ENCODE measurements around the gene CNP. TPM values are rescaled to one million over a fixed set of nuclear protein-coding genes. Genes with fewer than 3 reads are reported as not detected.

CNP gene
- total RNA-seq, 1 donor: 64.3 TPM

- peak; percentile 15 for DNase-seq (ENCODE audit: low read depth)
- peak overlapping the region; percentile 85 for H3K4me3 ChIP-seq (ENCODE audit: low read depth, low read length)
- TF ChIP-seq CTCF (IDR thresholded peaks at IDR 0.05; ENCODE audit: insufficient read depth, low read length): no peak
Observed at GRCh38 chr17:41967141-41967920, 736 bp downstream of the CNP start.

GRCh38 chr17:41967921-41968578 lies 1.5 kb downstream of the CNP start:
- DNase-seq (ENCODE audit: low read depth): no peak
- no peak for TF ChIP-seq CTCF (IDR thresholded peaks at IDR 0.05; ENCODE audit: insufficient read depth, low read length)
- peak overlapping the region; percentile 85 for H3K4me3 ChIP-seq (ENCODE audit: low read depth, low read length)

GRCh38 chr17:41968676-41969075 lies 2.1 kb downstream of the CNP start:
- no peak for DNase-seq (ENCODE audit: low read depth)
- no peak for TF ChIP-seq CTCF (IDR thresholded peaks at IDR 0.05; ENCODE audit: insufficient read depth, low read length)
- H3K4me3 ChIP-seq (ENCODE audit: low read depth, low read length): peak overlapping the region; percentile 25

- no peak for DNase-seq (ENCODE audit: low read depth)
- no peak for TF ChIP-seq CTCF (IDR thresholded peaks at IDR 0.05; ENCODE audit: insufficient read depth, low read length)
- no peak overlapping the region for H3K4me3 ChIP-seq (ENCODE audit: low read depth, low read length)
Observed at GRCh38 chr17:41970901-41971331, 4.3 kb downstream of the CNP start.

- no peak overlapping the region for H3K4me3 ChIP-seq (ENCODE audit: low read depth, low read length)
- no peak for TF ChIP-seq CTCF (IDR thresholded peaks at IDR 0.05; ENCODE audit: insufficient read depth, low read length)
- DNase-seq (ENCODE audit: low read depth): no peak
Observed at GRCh38 chr17:41971721-41972523, 5.3 kb downstream of the CNP start.

GRCh38 chr17:41972571-41973407 lies 6.2 kb downstream of the CNP start:
- H3K4me3 ChIP-seq (ENCODE audit: low read depth, low read length): no peak overlapping the region
- no peak for TF ChIP-seq CTCF (IDR thresholded peaks at IDR 0.05; ENCODE audit: insufficient read depth, low read length)
- DNase-seq (ENCODE audit: low read depth): no peak
